Inflammatory macrophage treated with lipopolysaccharide for 4 hours (primary cell): ENCODE measurements around the gene RIPPLY2.
"Not testable (repeated sequence)": the region's sequence is repeated elsewhere in the genome, so short reads cannot be mapped to it uniquely, and the experiment has no call there.

Experiments
- DNase-seq: peaks from one replicate; pipeline ENCODE4 v3.0.0-alpha.2; 2020

The RIPPLY2 gene, protein sequence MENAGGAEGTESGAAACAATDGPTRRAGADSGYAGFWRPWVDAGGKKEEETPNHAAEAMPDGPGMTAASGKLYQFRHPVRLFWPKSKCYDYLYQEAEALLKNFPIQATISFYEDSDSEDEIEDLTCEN

DNA sequence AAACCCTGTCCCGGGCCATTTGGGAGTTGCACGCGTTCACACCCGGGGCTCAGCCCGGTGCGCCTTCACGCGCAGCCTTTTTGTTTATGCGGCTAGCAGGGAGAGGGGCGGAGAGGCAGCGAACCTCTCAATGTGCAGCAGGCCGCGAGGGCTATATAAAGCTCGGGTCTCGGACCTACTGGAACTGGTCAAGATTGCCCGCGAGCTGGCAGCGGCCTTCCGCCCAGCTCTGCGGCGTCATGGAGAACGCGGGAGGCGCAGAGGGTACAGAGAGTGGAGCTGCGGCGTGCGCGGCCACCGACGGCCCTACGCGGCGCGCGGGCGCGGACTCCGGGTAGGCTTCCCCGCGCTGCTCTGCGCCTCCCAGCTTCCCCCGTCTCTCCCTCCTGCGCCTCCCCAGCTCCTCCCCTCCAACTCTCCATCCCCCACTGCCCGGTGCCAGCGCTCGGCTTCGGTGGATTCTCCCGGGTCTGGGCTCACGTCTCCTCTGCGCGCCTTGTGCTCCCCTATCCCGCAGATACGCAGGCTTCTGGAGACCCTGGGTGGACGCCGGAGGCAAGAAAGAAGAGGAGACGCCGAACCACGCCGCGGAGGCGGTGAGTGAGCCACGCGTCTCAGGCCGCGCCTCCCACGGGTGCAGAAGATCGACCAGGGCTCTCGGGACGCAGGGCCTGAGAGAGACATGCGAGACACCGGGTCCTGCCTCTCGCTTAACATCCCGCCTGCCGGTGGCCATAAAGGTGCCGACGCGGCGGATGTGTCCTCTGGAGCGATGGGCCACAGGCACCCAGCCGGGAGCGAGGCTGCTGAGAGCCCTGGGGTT lies at the start of gene RIPPLY2:
RIPPLY2 (plus strand) TSS at position 183 of the 823 bp plus-strand sequence; CDS start at position 240, 57 bp downstream.
- no peak for DNase-seq

DNA sequence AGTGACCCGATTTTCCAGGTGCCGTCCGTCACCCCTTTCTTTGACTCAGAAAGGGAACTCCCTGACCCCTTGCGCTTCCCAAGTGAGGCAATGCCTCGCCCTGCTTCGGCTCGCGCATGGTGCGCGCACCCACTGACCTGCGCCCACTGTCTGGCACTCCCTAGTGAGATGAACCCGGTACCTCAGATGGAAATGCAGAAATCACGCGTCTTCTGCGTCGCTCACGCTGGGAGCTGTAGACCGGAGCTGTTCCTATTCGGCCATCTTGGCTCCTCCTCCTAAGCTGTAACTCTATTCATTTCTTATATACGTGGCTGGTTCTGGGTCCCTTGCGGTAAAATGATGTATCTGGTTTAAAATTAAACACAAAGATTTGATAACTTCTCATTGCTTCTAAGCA lies 49.7 kb upstream of the RIPPLY2 start:
- DNase-seq: not testable (repeated sequence)

DNA sequence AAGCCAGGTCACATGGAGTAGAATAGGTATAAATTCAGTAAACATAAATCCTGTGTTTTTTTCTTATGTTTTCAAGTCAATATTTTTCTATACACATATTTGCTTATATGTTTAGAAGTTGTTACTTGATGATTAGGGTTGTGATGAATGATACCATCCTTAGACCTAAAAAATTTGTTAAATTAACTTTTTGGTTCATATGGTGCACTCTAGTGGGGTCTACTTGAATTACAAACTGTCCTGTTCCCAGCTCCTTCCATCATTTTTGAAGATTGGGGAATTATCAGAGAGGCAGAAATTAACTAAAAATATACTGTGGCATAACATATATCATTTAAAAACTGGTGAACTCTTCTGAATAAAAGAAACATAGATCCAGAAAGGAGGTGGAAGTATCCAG lies 48.3 kb upstream of the RIPPLY2 start:
- no peak for DNase-seq

DNA sequence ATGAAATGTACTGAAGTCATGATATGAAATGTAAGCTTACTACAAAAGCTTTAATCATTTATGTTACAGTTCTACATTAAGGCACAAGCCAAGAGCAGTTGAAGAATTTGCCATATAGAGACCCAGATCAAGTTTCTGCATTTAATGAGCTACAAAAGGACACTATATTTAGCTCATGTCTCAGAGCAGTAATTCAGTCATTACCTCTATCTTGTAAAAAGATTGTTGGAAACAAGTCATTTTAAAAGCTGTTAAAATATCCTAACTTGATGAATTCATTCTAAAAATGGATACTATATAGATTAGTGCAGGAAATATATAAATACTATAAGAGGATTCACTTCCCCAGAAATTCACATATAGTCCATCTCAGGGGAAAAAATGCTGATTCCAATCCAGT lies 45.2 kb upstream of the RIPPLY2 start:
- no peak for DNase-seq

DNA sequence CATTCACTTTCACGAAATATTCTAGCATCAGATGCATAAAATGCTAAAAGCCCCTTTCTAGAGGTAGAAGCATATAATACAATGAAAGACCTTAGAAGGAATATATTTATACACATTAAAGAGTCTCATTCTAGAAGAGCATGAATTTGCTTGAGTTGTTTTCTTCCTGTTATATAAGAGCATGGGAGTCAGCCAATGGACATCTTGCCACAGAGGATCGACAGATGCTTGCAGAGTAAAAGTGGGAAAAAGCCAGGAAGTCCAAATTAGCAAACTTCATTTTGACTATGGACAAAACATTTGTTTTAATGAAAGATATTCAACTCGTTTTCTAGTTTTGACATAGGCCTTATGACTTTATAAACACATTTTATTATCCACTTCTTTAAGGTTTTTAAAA lies 44.2 kb upstream of the RIPPLY2 start:
- no peak for DNase-seq

DNA sequence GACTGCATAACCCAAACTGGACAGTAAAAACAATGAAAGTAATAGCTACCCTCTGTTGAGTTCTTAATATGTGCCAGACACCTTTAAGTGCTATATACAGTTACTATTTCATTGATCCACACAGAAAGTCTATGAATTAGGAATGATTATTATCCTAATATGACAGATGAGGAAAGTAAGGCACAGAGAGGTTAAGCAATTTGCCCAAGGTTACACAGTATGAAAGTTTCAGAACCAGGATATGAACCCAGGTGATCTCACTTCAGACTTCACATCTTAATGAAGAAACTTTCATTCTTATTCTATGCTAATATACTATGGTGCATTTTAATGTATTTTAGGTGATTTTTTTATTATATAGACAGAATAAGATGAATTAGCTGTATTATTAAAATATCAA lies 40.6 kb upstream of the RIPPLY2 start:
- DNase-seq: no peak

DNA sequence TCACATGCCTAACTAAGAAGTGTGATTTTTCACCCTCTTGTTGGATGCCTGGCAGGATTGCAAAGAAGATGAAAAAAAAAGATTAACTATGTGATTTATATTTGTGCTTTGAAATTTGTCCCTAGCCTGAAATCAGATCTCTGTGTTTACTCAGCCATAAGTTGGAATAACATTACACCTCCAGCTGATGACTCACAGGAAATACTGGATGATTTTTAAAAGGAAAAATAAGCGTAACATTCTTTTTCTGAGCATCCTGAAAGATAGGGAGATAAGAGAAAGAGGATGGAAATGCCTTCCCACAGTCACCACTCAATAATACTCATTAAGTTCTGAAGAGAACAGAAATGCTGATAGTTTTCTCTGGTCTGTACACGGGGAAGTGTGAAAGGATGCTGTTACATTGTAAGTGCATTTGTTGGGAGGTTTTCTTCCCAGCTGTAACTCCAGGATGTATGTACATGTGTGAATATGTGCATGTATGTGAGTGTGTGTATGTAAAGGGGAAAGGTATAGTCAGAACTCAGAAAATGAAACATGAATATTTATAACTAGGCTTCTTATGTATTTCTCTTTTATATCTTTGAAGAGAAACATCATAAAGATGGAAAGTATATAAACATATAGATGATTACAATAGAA lies 37.4 kb upstream of the RIPPLY2 start:
- DNase-seq: no peak

DNA sequence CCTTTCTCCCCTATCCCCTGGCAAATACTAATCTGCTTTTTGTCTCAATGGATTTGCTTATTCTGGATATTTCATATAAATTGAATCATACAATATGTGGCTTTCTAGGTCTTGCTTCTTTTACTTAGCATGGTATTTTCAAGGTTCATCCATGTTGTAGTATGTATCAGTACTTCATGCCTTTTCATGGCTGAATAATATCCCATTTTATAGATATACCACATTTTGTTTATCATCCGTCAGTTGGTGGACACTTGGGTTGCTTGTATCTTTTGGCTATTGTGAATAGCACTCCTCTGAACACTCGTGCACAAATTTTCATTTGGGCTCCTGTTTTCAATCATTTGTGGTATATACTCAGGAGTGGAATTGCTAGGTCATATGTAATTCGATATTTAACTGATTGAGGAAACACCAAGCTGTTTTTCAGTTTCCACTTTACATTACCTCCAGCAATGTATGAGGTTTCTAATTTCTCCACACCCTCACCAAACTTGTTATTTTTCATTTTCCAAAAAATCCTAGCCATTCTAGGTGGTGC lies 30.5 kb upstream of the RIPPLY2 start:
- no peak for DNase-seq

DNA sequence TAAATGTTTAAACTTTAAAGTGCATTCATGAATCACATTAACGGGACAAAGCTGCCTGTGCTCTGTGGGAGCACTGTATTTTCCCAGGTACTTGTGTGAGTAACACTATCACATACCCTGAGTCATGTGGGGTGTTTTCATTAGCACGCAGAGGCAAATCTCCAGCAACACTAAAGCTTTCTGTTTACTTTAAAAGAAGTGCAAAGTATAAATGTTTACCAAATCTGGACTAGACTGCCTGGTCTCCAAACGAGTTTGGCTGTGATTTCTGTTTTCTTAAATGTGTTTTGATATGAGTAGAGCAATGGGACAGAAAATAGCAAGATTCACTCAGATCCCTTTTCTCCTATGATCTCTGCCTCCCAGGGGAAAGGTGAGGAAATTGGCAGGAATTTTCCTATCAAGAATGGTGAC lies 28.8 kb upstream of the RIPPLY2 start:
- DNase-seq: no peak

DNA sequence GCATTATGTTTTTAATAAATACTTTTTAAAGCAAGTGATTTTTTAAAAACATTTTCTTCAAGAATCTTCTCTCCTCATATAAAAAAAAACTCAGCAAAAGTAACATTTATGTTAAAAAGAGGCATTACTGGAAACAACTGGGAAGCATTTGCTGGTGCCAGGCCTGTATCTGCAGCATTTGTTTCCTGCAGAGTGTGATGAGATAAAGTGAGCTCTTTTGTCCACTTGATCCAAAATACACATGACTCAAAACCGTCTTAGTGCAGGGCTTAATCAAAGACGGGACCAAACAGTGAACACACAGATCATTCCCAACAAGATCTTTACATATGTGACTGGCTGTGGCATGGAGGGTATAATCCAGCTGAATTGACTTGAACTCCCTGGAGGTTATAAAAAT lies 28.3 kb upstream of the RIPPLY2 start:
- no peak for DNase-seq

DNA sequence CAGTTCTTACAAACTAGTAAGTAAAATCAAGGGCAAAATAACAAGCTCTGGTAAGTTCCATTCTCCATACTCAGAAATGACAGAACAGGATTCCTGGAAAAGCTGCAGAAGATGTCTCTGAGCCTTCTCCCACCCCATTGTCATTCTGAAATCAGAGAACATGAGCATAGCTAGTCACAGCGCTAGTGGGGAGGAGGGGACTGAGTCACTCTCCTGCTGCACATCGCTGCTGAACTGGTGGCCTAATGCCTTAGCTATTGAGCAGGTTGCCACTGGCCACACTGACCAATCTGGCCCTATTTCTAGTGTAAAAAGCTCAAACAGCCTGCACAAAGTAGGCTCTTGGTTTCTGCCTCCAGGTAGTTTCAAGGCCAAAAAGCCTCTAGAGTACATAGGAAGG lies 26.1 kb upstream of the RIPPLY2 start:
- DNase-seq: no peak

DNA sequence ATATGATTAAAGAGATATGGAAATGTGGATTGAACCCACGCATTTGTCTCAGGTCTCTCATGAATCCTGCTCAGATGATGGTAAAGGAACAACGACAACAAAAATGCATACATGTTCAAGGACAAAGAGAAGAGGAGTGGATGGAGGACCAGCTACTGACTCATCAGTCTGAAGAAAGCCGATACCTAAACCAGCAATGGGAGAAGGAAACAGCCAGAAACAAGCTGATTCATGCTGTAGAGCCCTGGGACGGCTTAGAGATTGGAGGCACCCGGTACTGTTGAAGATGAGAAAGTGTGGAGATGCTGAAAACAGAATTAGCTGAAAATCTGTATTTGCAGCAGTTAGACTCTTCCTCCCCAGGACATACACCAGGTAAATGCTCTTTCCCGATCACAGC lies 14.4 kb upstream of the RIPPLY2 start:
- no peak for DNase-seq

DNA sequence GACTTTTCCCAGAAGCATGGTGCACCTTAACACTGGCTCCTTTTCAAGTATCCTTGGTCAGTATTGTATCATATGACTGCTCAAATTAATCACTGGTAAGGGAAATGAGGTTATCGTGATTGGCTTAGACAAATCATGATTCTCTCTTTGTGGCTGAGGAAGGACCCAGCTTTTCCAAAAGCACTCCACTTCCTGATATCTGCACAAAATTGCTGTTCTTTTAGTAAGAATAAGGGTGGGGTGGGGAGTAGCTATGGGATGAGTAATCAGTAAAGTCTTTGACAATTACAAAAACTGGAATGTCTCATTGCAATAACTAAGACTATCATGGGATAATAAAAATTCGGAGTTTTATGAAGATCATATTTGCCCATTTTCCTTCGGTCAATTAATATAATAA lies 9.0 kb upstream of the RIPPLY2 start:
- no peak for DNase-seq

DNA sequence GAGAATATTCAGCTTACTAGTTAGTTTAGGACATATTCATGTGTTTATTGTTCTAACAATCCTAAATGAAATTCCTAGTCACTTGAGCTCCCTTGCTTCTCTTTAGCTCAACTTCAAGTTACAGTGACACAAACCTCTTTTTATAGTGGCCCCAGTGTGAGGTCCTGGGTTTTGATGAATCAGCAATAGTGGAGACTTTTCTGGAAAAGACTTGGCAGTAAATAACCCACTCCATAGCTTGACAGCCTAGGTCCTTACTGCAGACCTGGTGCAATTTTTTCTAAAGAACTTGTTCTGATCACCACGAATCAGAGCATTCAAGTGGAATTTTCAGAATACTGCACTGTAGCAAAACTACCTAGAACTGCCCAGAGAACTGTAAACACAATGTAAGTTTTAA lies 6.9 kb upstream of the RIPPLY2 start:
- no peak for DNase-seq

DNA sequence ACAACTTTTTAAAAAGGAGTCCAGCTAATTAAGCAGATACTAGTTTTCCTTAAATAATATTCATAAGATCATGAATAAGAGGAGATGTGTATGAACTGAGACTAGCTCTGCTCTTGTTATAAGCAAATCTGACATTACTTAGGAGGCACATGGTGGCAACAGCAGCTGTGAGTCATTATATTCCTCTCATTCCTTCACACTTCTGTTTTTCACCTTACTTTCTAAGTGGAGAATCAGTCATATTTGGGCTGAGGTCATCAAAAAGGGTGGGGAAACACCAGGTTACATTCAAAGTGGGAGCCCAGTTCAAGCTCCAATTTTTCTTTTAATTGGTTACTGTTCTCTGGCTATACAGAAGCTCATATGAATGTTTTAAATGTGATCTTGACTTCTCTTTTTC lies 6.0 kb upstream of the RIPPLY2 start:
- DNase-seq: peak; percentile 20

DNA sequence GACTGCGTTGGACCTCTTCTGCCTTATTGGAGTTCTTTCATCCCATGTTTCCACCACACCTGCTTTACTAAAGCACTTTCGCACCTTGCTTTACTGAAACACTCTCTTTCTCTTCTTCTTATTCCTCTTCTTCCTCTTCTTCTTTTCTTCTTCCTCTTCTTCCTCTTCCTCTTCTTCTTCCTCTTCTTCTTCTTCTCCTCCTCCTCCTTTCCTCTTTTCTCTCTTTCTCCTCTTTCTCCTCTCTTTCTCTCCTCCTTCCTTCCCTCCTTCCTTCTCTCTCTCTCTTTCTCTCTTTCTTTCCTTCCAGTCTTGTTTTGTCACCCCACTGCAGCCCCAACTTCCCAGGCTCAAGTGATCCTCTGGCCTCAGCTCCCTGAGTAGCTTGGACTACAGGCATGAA lies 4.0 kb upstream of the RIPPLY2 start:
- DNase-seq: no peak

DNA sequence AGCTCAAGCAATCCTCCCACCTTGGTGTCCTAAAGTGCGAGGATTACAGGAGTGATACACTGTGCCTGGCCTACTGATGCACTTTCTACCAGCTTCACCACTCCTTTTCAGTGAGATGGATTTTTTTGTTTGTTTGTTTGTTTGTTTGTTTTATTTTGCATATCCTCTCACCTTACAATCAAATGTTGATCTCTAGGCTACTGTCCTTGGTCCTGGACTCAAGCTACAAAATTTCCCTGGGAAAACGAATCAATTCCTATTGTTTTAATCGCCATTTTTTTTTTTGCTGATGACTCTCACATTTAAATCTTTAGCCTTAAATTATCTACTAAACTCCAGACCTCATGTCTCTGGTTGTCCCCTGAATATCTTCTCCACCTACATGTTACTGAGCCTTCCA lies 3.5 kb upstream of the RIPPLY2 start:
- DNase-seq: no peak

DNA sequence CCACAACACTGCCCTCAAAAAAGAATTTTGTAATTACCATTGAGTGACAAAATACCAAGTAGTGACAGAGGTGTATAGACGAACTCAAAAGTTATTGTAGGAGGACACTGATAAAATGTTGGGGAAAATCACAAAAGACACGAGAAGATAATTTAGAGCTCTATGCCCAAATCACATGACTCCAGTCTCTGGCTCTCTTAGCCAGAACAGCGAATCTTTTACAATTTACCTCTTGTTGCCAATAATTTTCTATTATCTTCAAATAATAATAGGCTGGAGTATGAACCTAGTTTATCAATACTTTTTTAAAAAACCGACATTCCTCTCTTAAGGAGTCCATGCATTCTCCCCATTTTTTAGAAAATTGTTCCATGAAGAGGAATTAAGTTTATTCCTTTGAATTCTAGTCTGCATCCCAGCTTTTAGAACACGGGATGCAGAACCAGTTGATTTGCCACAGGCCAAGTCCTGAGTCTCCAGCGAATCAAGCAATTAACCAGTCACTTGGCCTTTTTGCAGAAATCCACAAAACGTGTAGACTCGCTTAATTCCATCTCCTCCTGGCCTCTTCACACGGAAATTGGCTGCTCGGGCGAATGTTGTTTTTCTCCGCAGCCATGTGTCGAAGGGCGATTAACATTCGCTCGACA lies 507 bp upstream of the RIPPLY2 start:
- DNase-seq: no peak

DNA sequence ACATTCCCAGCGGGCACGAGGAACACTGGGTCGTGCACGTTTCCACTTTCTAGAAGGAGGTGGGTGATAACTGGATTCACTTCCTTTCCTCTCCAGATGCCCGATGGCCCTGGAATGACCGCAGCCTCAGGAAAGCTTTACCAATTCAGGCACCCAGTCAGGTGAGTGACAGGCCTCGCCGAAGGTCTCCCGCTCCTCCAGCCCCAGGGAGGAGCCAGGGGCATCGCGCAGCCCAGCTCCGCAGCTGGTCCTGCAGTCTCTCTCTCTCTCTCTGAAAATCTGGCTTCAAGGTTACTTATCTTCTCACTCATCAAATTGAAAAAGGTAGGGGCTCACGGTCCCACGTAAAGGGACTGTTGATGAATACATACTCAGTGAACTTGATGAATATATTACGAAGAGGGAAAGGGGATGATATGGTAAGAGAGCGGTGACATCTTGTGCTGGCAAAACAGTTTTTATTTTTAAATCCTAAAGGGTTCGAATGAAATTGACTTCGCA lies 891 bp downstream of the RIPPLY2 start:
- DNase-seq: no peak

DNA sequence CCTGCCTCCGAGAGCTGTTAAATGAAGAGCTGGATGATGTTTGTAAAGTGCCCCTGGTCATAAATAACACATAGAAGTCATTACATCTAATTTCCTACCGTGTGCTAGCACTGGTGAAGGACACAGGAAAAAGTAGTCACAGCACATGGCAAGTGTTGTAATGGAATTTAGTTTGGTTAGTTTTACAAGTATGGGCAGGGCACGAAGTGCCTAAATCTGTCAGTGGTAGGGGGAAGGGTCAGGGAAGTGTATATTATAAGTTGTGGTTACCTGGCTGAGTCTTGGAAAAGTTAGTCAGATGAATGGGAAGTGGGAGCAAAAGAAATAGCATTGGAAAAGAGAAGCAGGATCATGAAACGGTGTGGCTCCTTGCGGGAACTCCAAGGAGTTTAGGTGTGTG lies 1.6 kb downstream of the RIPPLY2 start:
- DNase-seq: no peak

DNA sequence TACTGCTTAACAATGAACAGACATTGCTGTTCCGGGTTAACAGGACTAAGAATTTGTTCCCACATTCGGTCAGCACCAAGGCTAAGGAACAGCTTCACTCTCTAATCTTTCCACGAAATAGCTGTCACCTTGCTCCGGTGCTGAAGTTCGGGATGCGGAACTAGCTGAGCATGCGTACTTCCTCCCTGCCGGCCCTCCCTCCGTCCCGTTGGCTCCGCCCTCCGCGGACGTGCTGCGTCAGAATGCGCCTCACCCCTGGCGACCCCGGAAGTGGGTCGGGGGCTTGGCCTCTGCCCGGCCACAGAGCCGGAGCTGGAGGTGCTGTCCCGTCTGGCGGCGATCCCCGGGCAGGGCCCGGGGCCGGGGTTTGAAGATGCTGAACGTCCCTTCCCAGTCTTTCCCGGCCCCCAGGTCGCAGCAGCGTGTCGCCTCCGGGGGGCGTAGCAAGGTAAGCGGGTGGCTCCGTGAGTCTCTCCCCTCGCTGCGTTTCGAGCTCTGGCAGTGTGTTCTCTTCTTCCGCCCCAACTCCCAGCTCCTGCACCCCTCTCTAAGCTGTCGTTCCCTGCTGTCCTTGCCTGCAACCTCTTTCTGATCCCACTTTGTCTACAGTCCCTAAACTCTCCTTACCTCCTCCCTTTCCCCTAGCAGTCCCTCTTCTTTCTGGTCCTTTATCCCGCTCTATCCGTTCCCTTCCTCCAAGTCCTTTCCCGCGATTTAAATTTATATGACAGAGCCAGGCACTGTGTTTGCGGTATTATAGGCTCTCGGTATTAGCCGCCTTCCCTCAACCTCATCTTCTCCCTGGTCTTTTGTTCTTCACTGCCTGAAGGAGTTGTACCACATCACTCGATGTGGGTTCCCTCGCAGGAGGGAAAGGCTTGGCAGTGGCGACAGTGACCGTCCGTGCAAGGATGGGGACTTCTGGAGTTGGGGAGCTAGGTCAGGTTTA lies 6.5 kb downstream of the RIPPLY2 start, which contains the start of gene CYB5R4:
CYB5R4 (plus strand) TSS at position 280 of the 949 bp plus-strand sequence; CDS start at position 374, 94 bp downstream.
- peak; percentile 93 for DNase-seq

DNA sequence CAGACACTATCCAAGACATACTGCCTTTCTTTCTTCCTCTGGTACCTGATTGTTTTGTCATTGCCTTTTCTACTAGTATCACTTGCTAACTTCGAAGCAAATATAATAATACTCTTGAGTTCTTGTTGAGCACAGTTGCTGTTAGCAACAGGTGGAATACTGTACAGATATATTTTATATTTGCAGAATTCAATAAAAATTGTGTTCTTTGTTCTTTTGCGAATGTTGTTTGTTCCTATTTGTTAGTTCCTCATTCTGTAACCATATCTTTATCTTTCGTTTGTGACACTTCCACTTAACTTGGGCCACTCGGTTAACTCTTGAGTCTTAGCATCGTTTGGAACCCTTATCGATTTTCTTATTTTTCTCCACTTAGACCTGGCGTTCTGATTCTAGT lies 7.2 kb downstream of the RIPPLY2 start:
- peak; percentile 56 for DNase-seq
